ENCODE results near the gene STXBP6.

DNA sequence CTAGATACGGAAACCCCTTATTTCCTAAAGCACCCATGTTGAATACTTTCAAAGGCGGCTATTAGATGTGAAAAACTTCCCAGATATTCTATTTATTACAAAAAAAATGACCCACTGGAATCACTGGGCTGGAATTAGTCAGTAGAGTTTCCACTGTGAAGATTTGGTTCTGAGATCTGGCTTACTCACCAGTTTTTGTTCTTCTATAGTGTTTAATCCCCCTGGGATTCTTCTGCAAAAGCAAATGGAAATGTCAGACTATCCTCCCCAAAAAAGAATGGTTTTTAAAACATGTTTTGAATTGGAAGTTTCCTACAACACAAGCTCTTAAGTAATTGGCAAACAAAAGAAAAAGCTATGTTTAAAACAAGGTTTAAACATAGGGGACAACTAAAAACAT, 166.4 kb downstream of the STXBP6 start:
- TF ChIP-seq CTCF (conservative IDR thresholded peaks at IDR 0.05) (no peak), ZFX (IDR thresholded peaks at IDR 0.05) (no peak)

Data from C4-2B (cell line).